GM12878 (cell line): ENCODE results near the gene OR12D2. TPM values are rescaled to one million over a fixed set of nuclear protein-coding genes. Genes with fewer than 3 reads are reported as not detected.

Experiments
- ATAC-seq: fragments of 200-7000 bp; cut with Tn5 transposase; 3 replicates; pipeline ENCODE4 v1.9.1; 2020; ENCODE audit warnings: mild to moderate bottlenecking, moderate library complexity
- BruUV-seq: library from RNA; stranded (reverse); fragments of 400-500 nt; replicated peaks from 2 replicates; lab custom pipeline; 2021; lab: Mats Ljungman, UMichigan
- CTCF ChIA-PET: fragments of 300-600 bp; sonication (Branson Sonifier 250); formaldehyde crosslinking; extraction: SDS; loops from one replicate; lab custom pipeline; 2021; ENCODE audit warnings: inconsistent platforms; lab: Yijun Ruan, JAX
- POLR2A ChIA-PET: fragments of 350-600 bp; formaldehyde crosslinking; extraction: SDS; loops from one replicate; lab custom pipeline; 2021; ENCODE audit warnings: inconsistent platforms; lab: Charles Lee
- RAD21 ChIA-PET: fragments of 300-600 bp; sonication (Branson Sonifier 250); formaldehyde crosslinking; loops from one replicate; lab custom pipeline; 2023; ENCODE audit warnings: antibody characterized with exemption; ENCODE audit not compliant: unreplicated experiment; lab: Charles Lee
- SMC1A ChIA-PET: fragments of 300-600 bp; sonication (Branson Sonifier 250); formaldehyde crosslinking; loops from one replicate; lab custom pipeline; 2023; ENCODE audit not compliant: unreplicated experiment, uncharacterized antibody; lab: Charles Lee
- DNase-seq: peaks from one replicate; pipeline ENCODE4 v3.0.0-alpha.2; 2011; ENCODE audit warnings: low read depth, low spot score
- FAIRE-seq: peaks from 3 replicates; lab custom pipeline; 2011; peaks lifted over from hg19 to GRCh38; lab: Jason Lieb, UNC
- H2AFZ ChIP-seq: 2 replicates; pipeline ENCODE4 v1.6.0; 2011; ENCODE audit warnings: low read depth, low read length, control low read depth; ENCODE audit not compliant: control insufficient read depth
- H3K27ac ChIP-seq: 2 replicates; pipeline ENCODE4 v1.5.1; 2011; ENCODE audit warnings: control low read depth; ENCODE audit not compliant: control insufficient read depth, insufficient read depth
- H3K27me3 ChIP-seq, 2 experiments: replicated peaks in 1 of 2; 2 replicates each; pipeline versions ENCODE4 v1.6.0 to v1.6.1; 2011; ENCODE audit warnings: low read length in 1 of 2; ENCODE audit not compliant: control insufficient read depth in 2 of 2, insufficient read depth in 2 of 2
- H3K36me3 ChIP-seq, 2 experiments: 2 replicates each; pipeline ENCODE4 v1.5.1; 2011; ENCODE audit warnings: low read length in 1 of 2; ENCODE audit not compliant: control insufficient read depth in 2 of 2, insufficient read depth in 2 of 2
- H3K4me1 ChIP-seq: 2 replicates; pipeline ENCODE4 v1.6.1; 2011; ENCODE audit warnings: mild to moderate bottlenecking, low read length, moderate library complexity, mixed read lengths; ENCODE audit not compliant: control insufficient read depth, insufficient read depth
- H3K4me2 ChIP-seq: 2 replicates; pipeline ENCODE4 v1.6.0; 2011; ENCODE audit warnings: control low read depth; ENCODE audit not compliant: control insufficient read depth, insufficient read depth
- H3K4me3 ChIP-seq: fragments of 200-600 bp; sonication (generic); 2 replicates; pipeline ENCODE4 v1.5.1; 2016
- H3K79me2 ChIP-seq: 2 replicates; pipeline ENCODE4 v1.6.0; 2011; ENCODE audit warnings: low read length; ENCODE audit not compliant: control insufficient read depth, insufficient read depth
- H3K9ac ChIP-seq: 2 replicates; pipeline ENCODE4 v1.8.0; 2011; ENCODE audit warnings: low read length, control low read depth, mixed read lengths; ENCODE audit not compliant: control insufficient read depth, insufficient read depth
- H3K9me3 ChIP-seq: replicated peaks from 3 replicates; pipeline ENCODE4 v1.5.1; 2011; ENCODE audit warnings: mild to moderate bottlenecking, low read length; ENCODE audit not compliant: control insufficient read depth, insufficient read depth
- H4K20me1 ChIP-seq: 2 replicates; pipeline ENCODE4 v1.6.0; 2011; ENCODE audit not compliant: control insufficient read depth, insufficient read depth
- IKZF1 ChIP-seq: fragments of 450-650 bp; conservative IDR thresholded peaks from 2 replicates; pipeline ENCODE4 v1.6.1; 2017; ENCODE audit warnings: antibody characterized with exemption, mild to moderate bottlenecking
- KLF5 ChIP-seq: fragments of 450-650 bp; IDR thresholded peaks from 2 replicates; pipeline ENCODE4 v1.6.1; 2014; ENCODE audit warnings: mild to moderate bottlenecking; ENCODE audit not compliant: partially characterized antibody
- MEF2A ChIP-seq: IDR thresholded peaks from 2 replicates; pipeline ENCODE4 v1.6.1; 2011; ENCODE audit warnings: low read depth, mild to moderate bottlenecking, low read length, moderate library complexity; ENCODE audit not compliant: insufficient read depth
- PBX3 ChIP-seq: IDR thresholded peaks from 2 replicates; pipeline ENCODE4 v1.6.1; 2011; ENCODE audit warnings: mild to moderate bottlenecking, low read depth, low read length, moderate library complexity; ENCODE audit not compliant: insufficient replicate concordance
- RCOR1 ChIP-seq: conservative IDR thresholded peaks from 2 replicates; pipeline ENCODE4 v1.6.1; 2012; ENCODE audit warnings: low read depth, low read length, improper control_type of control experiment
- ZNF687 ChIP-seq: fragments of 450-650 bp; IDR thresholded peaks from 2 replicates; pipeline ENCODE4 v1.6.1; 2017; ENCODE audit warnings: mild to moderate bottlenecking, moderate library complexity
- in situ Hi-C: fragments of 300-500 bp; cut with MboI; formaldehyde crosslinking; loops from 9 replicates; pipeline ENCODE4 v1.14.3; 2018; ENCODE audit warnings: mixed read lengths
- intact Hi-C: fragments of 100-400 bp; cut with micrococcal nuclease; formaldehyde crosslinking; loops from one replicate; pipeline ENCODE4 v1.14.2; 2022; ENCODE audit not compliant: unreplicated experiment
- polyA plus RNA-seq, 11 experiments: library from polyadenylated mRNA; depleted of rRNA in 4 of 11; unstranded in 6 of 11; stranded (reverse) in 5 of 11; fragments of >200 nt; fragmentation: Nextera tagmentation in 4 of 11; fragmentation: Illumina TruSeq in 1 of 11; extraction: Ambion mirVana in 4 of 11; extraction: Trizol in 1 of 11; gene quantifications; 1 replicate in 1 of 11; 2 replicates in 10 of 11; pipeline versions ENCODE4 v1.2.1 to v1.2.3, GENCODE V29; 2011 to 2016; ENCODE audit warnings: inconsistent platforms in 2 of 11, missing spikeins in 2 of 11, low read depth in 1 of 11
- total RNA-seq, 4 experiments: library from RNA; depleted of rRNA in 3 of 4; stranded (reverse); fragments of >200 nt in 3 of 4; fragmentation: Illumina TruSeq in 1 of 4; extraction: Trizol in 1 of 4; gene quantifications; 2 replicates each; pipeline versions ENCODE4 v1.2.1 to v1.2.3, GENCODE V29; 2013 to 2021

Gene OR12D2
- total and polyA plus RNA-seq, 10 of the 15 experiments (the other 5 are each of a cell fraction or from before 2014, with no cell fraction given): not detected

- ChIA-PET CTCF (no interaction called here), SMC1A (no interaction called here), RAD21 (no interaction called here), POLR2A (no interaction called here)
- H3K36me3 ChIP-seq: no peaks in the 10 kb centered on the region
- H4K20me1 ChIP-seq: no peaks in the 10 kb centered on the region
- ATAC-seq: no peak
- intact Hi-C loops (no loop called here), in situ Hi-C loops (no loop called here)
- no peaks in the 10 kb centered on the region for H3K79me2 ChIP-seq
- no peaks in the 10 kb centered on the region for H3K9me3 ChIP-seq
- H2AFZ ChIP-seq: no peak overlapping the region
- no peak overlapping the region for H3K4me3 ChIP-seq
- no peaks in the 10 kb centered on the region for H3K27me3 ChIP-seq
- DNase-seq: no peak
- H3K4me1 ChIP-seq: no peaks in the 10 kb centered on the region
- H3K9ac ChIP-seq: no peak overlapping the region
- no peak overlapping the region for H3K4me2 ChIP-seq
- H3K27ac ChIP-seq: no peak overlapping the region
- no TSS peak for BruUV-seq
- FAIRE-seq: no peak
- TF ChIP-seq PBX3: no peak
- no peak for TF ChIP-seq RCOR1
- no peak for TF ChIP-seq IKZF1
- TF ChIP-seq ZNF687: no peak
- no peak for TF ChIP-seq MEF2A
- no peak for TF ChIP-seq KLF5
These were observed 40.5 kb upstream of the OR12D2 start for GRCh38 chr6:29354980-29355379.
